NCI-H774 (cell line): ENCODE data around the gene RPL23.

Experiments used
- DNase-seq: peaks from one replicate; lab custom pipeline; 2025; lab: John Stamatoyannopoulos, UW

RPL23 gene

GRCh38 chr17:38853292-38854219 is at the start of gene RPL23:
RPL23 (minus strand) TSS chr17:38853721; CDS start chr17:38853710, 11 bp downstream.
- DNase-seq: peak; percentile 99

- DNase-seq: no peak
Measured at GRCh38 chr17:38900978-38901656, 47.6 kb upstream of the RPL23 start.

DNA sequence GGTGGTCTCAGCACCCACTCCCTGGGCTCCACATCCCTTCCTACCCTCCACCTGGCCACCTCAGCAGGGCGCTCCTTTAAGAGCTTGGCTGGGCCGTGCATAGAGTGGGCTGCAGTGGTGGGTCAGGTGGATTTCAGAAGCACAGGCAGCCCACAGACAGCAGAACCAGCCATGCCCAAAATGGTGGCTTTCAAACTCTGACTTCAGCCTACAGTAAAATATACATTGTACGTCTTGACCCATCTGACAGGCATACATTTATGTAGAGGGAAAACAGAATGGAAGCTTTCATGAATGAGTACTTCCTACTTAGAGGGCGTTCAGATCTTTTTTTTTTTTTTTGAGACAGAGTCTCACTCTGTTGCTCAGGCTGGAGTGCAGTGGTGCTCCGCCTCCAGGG is 45.9 kb upstream of the RPL23 start:
- no peak for DNase-seq

GRCh38 chr17:38898812-38899348 is 45.4 kb upstream of the RPL23 start:
- no peak for DNase-seq

- DNase-seq: no peak
Measured at GRCh38 chr17:38898291-38898679, 44.8 kb upstream of the RPL23 start.

DNA sequence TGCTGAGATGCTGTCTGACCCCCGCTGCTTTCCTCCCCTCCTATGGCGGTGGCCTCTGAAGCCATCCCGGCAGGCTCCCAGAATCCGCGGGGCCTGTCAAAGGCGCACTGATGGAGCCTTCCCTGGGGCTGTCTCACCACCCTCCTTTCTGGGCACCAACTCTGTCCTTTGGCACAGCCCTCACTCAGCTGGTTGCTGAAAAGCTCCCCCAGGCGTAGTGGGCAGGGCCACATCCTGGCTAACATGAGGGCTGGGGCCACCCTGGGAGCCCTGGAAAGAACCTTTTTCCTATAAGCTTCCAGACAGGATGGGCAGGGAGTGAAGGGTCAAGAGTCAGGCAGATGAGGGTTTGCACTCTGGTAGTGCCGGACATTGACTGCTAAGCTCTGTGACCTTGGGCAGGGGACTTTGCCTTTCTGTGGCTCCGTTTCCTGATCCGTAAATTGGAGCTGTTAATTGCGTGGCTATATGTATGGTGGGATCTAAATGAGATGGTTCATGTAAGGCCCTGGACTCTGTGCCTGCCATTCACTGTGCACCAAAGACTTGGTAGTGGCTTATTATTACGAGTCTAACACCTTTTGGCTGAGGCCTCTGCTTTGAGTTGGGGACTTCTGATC is 44.3 kb upstream of the RPL23 start:
- DNase-seq: no peak

- DNase-seq: no peak
Measured at GRCh38 chr17:38897176-38897575, 43.7 kb upstream of the RPL23 start.

DNA sequence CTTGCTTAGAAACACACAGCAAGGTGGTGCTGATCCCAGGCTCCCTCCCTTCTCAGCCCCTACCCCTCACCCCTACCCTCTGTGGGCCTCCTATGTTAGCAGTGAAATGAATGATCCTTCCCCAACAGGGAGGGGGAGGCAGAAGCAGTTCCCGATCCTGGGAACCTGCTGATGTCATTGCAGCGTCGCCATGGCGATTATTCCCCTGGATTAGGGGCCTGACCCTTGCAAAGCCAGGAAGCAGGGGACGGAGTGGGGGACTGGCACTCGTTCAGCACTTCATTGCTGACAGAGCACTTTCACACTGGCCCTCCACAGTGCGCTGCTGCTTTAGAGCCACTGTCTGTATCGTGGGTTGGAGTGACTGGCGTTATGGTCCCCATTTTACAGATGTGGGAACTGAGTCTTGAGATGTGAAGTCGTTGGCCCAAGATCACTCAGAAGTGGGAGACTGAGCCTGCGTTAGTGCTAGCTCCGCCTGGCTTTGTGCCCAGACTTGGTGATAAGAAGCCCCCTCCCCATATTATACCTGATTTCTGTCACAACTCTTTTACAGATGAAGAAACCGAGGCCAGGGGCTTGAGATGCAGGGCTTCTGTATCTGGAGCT is 42.9 kb upstream of the RPL23 start:
- no peak for DNase-seq

- no peak for DNase-seq
Measured at GRCh38 chr17:38894276-38894675, 40.8 kb upstream of the RPL23 start.

DNA sequence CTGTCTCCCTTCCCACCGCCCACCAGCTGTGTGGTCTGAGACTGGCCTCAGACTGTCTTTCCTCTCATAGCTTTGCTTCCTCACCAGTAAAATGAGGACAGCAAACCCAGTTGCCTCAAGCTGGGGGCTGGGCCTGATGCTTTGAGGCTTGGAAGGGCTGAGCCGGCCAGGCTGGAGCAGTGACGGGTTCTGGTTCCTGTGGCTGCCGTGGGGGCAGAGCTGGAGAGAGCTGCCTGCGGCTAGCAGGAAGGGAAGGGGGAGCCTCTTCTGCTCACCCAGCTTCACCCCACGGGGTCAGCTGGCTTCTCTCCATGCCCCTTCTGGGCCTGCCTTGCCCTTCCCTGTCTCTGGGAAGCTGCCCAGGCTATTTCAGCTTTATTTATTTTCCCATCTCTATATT is 40.1 kb upstream of the RPL23 start:
- DNase-seq: no peak

GRCh38 chr17:38893113-38893512 is 39.6 kb upstream of the RPL23 start:
- no peak for DNase-seq

DNA sequence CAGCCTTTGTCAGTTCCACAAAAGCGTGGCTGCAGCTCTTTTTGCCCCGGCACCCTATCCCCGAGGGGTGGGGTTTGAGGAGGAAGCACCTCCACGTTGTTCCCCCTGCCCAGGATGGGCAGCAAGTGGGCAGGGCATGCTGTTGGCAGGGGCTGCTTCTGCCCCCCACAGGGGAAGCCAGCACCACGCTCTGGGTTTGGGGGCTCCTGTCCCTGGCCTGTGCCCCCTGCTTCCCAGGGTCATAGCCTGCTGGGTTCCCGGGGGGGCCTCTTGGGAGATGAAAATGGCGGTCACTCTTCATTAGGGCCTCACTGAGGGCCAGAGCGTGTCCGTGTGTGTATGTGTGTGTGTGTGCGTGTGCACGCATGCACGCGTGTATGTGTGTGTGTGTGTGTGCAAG is 39.1 kb upstream of the RPL23 start:
- no peak for DNase-seq

DNA sequence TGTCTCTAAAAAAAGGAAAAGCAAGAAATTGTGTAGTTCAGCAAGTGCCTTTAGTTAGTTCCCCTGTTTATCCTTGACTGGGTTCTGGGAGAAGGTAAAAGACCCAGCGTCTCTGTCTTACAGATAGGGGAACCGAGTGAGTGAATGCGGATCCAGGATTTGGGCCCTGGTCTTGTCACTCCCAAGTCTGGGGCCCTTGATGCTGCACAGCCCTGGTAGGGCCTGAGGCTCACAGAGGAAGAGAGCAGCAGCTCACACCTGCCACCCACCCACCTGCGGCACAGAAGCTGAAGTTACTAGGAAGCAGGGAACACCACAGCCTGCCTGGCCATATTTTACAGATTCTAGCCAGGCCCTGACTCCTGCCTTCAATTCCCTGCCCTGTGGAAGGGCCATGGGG is 38.6 kb upstream of the RPL23 start:
- DNase-seq: no peak

- DNase-seq: no peak
Measured at GRCh38 chr17:38891441-38891840, 37.9 kb upstream of the RPL23 start.

- DNase-seq: no peak
Measured at GRCh38 chr17:38890410-38890746, 36.9 kb upstream of the RPL23 start.

DNA sequence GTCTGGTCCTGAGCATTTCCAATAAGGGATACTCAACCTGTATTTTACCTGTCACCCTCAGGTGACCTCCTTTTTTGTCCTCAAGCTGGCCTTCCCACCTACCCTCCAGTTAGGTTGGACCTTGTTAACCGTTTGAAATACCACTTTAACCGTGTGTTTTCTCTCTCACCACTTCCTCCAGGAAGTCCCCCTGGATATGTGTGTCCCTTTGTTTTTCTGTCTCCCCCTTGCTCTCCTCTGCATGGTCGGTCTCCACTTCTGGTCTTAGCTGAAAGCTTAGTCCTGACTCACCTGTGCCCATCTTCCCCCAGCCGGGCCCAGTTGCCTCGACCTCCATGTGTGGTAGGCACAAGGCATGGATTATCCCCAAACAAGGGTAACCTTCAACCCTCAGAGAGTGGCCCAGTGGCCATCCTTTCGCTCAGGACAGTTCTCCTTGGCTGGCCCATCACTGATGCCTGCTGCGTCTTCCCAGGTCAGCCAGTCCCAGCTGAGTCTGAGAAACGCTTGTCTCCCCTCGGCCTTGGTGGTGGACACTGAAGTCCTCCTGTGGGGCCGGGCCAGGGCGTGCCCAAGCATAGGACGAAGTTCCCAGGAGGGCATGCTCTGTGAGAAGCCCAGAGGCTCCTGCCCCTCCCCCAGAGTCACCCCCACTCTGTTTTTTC is 36.4 kb upstream of the RPL23 start:
- DNase-seq: no peak

- no peak for DNase-seq
Measured at GRCh38 chr17:38888842-38889241, 35.3 kb upstream of the RPL23 start.

- DNase-seq: no peak
Measured at GRCh38 chr17:38886643-38887010, 33.1 kb upstream of the RPL23 start.

DNA sequence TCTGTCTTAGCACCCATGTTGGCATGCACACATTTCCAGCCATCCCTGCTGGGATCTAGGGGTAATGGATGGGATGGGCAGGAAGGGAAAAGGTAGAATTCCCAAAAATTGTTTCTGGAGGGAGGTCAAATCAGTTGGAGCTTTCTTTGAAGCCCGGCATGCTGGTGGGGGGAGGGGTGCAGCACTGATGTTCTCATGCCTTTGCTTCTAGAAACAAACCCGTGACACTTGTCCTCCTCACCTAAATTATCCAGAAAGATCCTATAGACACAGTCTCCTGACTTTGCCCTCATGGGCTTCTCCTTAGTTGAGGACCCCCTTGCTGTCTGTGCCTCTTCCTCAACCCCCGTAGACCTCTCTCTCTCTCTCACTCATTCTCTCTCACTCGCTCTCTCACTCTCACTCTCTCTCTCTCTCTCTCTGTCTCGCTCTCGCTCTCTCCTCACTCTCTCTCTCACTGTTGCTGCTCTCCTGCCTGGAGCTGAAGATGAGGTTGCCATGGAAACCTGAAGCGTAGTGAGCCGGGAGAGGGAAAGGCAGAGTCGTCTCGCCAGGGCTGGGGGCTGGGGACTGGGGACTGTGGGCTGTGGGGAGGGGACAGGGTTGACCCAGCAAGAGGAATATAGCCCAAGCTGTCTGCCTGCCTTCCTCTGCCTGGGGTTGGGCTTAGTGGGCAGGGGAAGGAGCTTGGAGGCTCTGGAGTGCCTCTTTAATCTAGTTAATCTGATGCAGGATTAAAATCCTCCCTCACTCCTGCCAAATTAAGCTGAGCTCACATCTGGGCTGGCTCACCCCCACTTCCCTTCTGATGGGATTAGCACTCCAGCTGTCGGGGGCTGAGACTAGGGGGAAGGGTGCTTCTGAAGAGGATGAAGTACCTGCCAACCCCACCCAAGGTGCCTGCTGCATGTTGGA is 32.5 kb upstream of the RPL23 start:
- DNase-seq: no peak

DNA sequence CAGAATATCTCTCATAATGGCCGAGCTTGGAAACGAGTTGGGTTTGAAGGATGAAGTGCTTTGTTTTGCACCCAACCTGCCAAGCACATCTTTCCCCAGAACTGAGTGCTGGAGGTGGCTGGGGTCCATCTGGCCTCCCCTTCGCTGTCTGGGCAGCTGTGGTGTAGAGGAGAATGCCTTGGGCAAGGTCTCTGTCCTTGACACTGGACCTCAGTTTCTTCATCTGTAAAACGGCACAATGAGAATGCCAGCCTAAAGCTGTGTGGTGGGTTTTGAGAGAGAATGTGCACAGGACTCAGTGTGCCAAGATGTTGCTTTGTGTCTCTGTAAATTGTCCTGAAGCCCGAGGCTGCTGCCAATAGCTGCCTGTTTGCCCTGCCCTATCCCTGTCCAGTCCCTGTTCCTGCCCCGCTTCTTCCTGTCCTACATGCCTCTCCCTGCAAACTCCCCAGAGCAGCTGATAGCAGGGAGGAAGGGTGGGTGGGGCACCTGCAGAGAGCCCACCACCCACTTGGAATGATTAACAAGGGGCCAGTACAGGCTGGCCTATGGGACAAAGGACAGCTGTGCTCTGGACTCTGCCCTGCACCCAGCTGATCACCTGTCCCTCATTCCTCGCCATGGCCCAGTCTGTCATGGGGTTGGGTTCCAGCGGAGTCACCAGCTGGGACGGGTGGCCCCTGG is 31.7 kb upstream of the RPL23 start:
- no peak for DNase-seq
